ENCODE measurements around the gene PAN3.

DNA sequence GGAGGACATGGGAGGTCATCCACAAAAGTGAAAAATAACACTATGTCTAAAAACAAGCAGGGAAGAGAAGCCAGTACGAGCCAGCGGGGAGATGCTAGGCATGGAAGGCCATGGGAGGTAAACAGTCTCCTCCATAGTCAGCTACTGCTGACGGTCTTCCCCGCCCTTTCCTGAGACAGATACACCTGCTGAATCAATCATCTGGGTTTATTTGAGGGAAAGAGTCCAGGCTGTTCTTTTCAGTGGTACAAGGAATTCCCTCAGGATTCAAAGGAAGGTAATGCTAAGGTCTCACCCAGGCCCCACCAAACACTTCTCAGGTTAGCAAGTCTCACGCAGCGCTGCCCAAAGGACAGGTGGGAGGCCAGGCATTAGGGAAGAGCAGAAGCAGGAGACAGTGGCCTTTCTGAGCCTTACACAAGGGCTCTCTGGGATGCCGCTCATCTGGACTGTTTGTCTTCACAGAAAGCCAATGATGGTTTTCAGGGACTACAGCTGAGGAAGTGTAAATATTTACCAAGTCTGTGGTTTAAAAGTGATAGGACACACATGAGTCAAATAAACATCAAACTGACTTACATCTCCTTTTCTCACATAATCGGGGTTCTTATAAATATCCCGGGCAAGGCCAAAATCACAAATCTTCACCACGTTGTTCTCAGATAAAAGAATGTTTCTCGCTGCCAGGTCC is 182.7 kb downstream of the PAN3 start:
- no peak for TF ChIP-seq CTCF (IDR thresholded peaks at IDR 0.05; ENCODE audit: low read depth, low read length)
- TF ChIP-seq POLR2A (IDR thresholded peaks at IDR 0.05; ENCODE audit: extremely low read depth, insufficient read length): no peak
- no peak for TF ChIP-seq MAX (IDR thresholded peaks at IDR 0.05; ENCODE audit: low read depth, low read length)
- TF ChIP-seq MYC (IDR thresholded peaks at IDR 0.05; ENCODE audit: low read depth, low read length): no peak
